Ectodermal cell (in vitro differentiated cells): ENCODE data around the gene SLTM.

ENCODE experiments used
- H3K27ac ChIP-seq: 2 replicates; pipeline ENCODE4 v1.7.0; 2013; ENCODE audit warnings: mild to moderate bottlenecking, low read depth, low read length; ENCODE audit not compliant: insufficient read depth, poor library complexity, severe bottlenecking
- H3K27me3 ChIP-seq: 2 replicates; pipeline ENCODE4 v1.7.0; 2013; ENCODE audit warnings: mild to moderate bottlenecking, low read length; ENCODE audit not compliant: insufficient read depth, control insufficient read depth, poor library complexity, severe bottlenecking
- H3K36me3 ChIP-seq: one replicate; pipeline ENCODE4 v1.7.0; 2013; ENCODE audit warnings: low read length; ENCODE audit not compliant: control insufficient read depth, insufficient read depth
- H3K4me1 ChIP-seq: one replicate; pipeline ENCODE4 v1.7.0; 2013; ENCODE audit warnings: low read length; ENCODE audit not compliant: control insufficient read depth, insufficient read depth
- H3K4me3 ChIP-seq: 2 replicates; pipeline ENCODE4 v1.7.0; 2013; ENCODE audit warnings: low read depth, low read length, control low read depth; ENCODE audit not compliant: insufficient read depth
- H3K9me3 ChIP-seq: 2 replicates; pipeline ENCODE4 v1.7.0; 2013; ENCODE audit warnings: mild to moderate bottlenecking, low read length, moderate library complexity; ENCODE audit not compliant: control insufficient read depth
- WGBS, 2 experiments: methylation state at CpG; one replicate each; pipeline ENCODE4 v1.1.7; 2013; ENCODE audit warnings: missing lambda C conversion rate in 2 of 2; 5-methylcytosine and 5-hydroxymethylcytosine counted together

SLTM gene

DNA sequence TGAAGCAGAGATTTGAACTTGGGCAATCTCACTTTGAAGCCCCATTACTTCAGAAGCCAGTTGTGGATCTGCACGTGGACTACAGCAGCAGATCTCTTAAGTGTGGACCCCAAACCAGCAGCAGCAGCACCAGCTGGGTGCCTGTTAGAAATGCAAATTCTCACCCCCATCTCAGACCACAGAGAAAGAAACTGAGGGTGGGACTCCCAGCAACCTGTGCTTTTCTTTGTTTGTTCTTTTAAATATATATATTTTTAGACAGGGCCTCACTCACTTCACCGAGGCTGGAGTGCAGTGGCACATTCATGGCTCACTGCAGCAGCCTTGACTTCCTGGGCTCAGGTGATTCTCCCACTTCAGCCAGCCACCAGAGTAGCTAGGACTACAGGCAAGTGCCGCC, 53.2 kb downstream of the SLTM start:
- 86 to 94% methylated on average over 3 of the region's 3 CpGs for WGBS, 2 experiments
- H3K27ac ChIP-seq, result no peak overlapping the region
- H3K4me3 ChIP-seq, result no peak overlapping the region
- H3K27me3 ChIP-seq, result no peaks in the 10 kb centered on the region
- peaks cover 28% of the 10 kb centered on the region for H3K36me3 ChIP-seq
- no peaks in the 10 kb centered on the region for H3K4me1 ChIP-seq
- no peaks in the 10 kb centered on the region for H3K9me3 ChIP-seq

DNA sequence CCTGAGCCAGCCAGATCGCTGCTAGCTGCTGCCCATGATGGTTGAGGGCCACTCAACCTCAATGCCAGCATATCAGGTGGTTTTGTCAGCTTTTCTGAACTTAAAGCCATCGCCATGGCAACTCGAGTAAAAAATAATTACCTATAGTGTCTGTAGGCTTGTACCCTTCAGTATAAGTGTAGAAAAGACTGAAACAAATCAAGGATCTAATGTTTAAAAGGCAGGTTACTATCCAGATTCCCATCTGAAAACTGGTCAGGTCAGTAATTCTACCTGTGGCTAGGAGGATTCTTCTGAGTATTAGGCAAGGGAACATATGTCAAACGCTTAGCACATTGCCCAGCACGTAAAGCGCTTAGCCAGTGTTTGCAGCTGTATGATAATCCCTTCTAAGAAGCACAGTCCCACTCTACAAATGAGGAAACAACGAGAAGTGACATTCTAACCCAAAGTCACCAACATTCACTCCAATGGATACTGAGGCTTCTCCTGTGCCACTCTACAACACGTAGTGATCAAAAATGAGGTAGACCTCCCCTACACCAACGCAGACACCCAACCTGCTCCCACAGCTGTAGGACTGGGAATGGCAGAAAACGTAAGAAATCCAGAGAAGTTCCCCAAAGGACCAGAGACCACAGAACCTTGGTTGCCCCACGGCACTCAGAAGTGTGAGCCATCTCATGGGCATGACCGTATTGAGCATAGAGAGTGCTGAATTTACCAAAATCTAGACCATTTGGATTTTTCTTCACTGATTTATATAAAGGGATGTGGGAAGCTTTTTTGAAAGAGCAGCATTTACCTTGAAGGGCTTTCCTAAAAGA, 55.3 kb downstream of the SLTM start:
- H3K27me3 ChIP-seq, result no peaks in the 10 kb centered on the region
- no peak overlapping the region for H3K27ac ChIP-seq
- no peaks in the 10 kb centered on the region for H3K9me3 ChIP-seq
- 95 to 97% methylated on average over 12 of the region's 12 CpGs for WGBS, 2 experiments
- no peak overlapping the region for H3K4me3 ChIP-seq
- peaks cover 17% of the 10 kb centered on the region for H3K36me3 ChIP-seq
- no peaks in the 10 kb centered on the region for H3K4me1 ChIP-seq

DNA sequence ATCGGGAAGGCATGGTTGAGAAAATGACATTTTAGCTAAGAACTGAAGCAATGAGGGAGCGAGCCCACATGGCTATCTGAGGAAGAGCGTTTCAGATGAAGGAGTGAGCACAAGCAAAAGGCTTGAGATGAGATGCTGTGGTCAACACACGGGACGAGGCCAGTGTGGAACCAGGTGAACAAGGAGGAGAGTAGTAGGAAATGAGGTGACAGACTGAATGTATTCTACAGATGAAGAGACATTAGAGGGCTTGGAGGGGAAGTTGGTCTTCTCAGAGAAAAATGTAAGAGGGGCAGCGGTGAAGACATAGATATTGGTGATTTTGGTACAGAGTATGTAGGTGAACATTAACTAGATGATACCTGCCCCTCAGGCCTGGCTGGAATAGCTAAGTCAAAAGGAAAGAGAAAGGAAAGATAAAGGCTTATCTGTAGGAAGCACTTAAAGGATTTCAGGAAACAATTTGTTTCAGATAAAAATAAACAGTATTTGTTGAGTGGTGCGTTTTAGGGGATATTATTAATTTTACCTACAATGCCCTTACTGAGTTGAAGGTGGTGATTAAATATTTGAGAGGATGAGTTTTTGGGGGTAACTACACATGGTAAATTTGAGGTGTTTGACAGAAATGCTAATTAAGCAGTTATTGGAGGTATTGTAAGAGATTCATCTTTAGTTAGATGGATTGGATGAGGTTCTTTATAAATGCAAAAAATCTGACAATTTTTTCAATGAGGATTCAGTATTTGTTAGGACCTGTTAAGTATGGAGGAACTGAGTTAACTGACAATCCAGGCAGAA, 57.0 kb downstream of the SLTM start:
- Histone ChIP-seq H3K36me3 (peaks cover 4% of the 10 kb centered on the region), H3K4me3 (no peak overlapping the region), H3K27ac (no peak overlapping the region), H3K9me3 (no peaks in the 10 kb centered on the region), H3K27me3 (no peaks in the 10 kb centered on the region), H3K4me1 (no peaks in the 10 kb centered on the region)
- WGBS, 2 experiments, result 93 to 96% methylated on average over 7 of the region's 7 CpGs

DNA sequence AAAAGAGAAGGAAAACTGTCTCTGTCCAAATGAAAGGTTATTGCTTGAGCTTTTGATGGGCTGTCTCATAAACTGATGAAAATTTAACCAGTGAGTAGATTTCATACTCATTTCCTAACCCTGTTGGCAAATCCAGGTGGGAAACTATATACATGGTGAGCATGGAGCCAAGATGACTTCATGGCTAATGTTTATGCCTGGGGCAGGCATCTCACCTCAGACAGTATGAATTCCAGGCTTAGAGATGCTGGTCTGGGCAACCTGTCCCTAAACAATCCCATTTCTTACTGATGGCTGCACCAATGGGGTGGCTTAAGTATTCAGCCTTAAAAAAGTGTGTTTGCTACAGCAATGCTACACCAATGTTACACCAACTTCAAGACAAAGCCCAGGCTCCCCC, 58.1 kb downstream of the SLTM start:
- no peak overlapping the region for H3K27ac ChIP-seq
- no peaks in the 10 kb centered on the region for H3K27me3 ChIP-seq
- H3K4me3 ChIP-seq, result no peak overlapping the region
- no peaks in the 10 kb centered on the region for H3K4me1 ChIP-seq
- no peaks in the 10 kb centered on the region for H3K36me3 ChIP-seq
- H3K9me3 ChIP-seq, result no peaks in the 10 kb centered on the region

DNA sequence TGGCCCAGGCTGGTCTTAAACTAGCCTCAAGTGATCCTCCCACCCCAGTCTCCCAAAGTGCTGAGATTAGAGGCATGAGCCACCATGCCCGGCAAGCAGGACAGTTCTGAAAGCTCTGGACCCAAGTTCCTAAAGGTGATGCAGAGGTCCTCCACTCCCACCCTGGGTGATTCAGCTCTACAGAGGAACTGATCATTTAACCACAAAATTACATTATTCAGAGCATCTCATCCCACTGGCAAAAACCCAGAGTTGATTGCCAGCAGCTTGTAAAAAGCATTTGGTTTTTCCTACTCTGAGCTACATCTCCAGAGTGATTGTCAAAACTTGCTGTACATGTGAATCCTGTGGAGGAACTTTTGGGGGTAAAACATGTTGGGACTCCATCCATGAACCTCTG, 60.2 kb downstream of the SLTM start:
- H3K4me1 ChIP-seq, result no peaks in the 10 kb centered on the region
- H3K36me3 ChIP-seq, result no peaks in the 10 kb centered on the region
- no peak overlapping the region for H3K4me3 ChIP-seq
- H3K27ac ChIP-seq, result no peak overlapping the region
- no peaks in the 10 kb centered on the region for H3K9me3 ChIP-seq
- WGBS, 2 experiments, result 97 to 98% methylated on average over 1 of the region's 1 CpG
- no peaks in the 10 kb centered on the region for H3K27me3 ChIP-seq

DNA sequence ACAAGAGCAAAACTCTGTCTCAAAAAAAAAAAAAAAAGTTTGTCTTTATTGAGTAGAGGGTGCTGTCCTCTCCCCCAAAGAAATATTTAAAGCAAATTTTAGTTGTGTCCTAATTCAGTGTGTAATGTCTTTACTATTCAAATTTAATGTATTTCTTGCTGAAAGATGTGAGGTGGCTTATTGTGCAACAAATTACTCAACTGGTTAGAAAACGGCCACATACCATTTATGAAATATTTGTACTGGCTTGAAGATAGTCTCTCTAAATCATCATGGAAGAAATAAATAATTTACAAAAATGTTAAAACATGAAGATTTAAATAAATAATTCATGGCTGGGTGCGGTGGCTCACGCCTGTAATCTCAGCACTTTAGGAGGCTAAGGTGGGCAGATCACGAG, 63.0 kb downstream of the SLTM start:
- Histone ChIP-seq H3K27me3 (no peaks in the 10 kb centered on the region), H3K4me1 (no peaks in the 10 kb centered on the region), H3K4me3 (no peak overlapping the region), H3K9me3 (no peaks in the 10 kb centered on the region), H3K27ac (no peak overlapping the region), H3K36me3 (no peaks in the 10 kb centered on the region)
- WGBS, 2 experiments, result 91 to 96% methylated on average over 3 of the region's 4 CpGs

DNA sequence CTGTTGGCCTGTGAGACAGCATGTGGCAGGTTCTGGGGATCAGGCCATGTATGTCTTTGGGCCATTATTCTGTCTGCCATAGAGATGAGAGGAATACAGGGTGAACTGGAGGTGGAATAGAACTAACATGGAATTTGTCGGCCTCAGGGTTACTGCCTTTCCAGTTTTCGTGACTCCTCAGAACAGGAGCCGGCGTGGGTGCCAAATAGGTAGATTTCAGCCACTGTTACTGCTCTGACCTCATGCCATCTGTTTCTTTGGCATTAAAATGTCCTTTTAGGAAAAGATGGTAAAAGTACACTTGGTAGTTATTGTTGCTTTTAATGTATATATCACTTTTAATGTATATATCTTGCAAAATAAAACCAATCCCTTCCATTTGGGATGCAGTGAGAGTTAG, 65.6 kb downstream of the SLTM start:
- no peak overlapping the region for H3K27ac ChIP-seq
- H3K4me3 ChIP-seq, result no peak overlapping the region
- no peaks in the 10 kb centered on the region for H3K9me3 ChIP-seq
- H3K27me3 ChIP-seq, result no peaks in the 10 kb centered on the region
- 97% methylated on average over 4 of the region's 4 CpGs for WGBS, 2 experiments
- no peaks in the 10 kb centered on the region for H3K36me3 ChIP-seq
- no peaks in the 10 kb centered on the region for H3K4me1 ChIP-seq

DNA sequence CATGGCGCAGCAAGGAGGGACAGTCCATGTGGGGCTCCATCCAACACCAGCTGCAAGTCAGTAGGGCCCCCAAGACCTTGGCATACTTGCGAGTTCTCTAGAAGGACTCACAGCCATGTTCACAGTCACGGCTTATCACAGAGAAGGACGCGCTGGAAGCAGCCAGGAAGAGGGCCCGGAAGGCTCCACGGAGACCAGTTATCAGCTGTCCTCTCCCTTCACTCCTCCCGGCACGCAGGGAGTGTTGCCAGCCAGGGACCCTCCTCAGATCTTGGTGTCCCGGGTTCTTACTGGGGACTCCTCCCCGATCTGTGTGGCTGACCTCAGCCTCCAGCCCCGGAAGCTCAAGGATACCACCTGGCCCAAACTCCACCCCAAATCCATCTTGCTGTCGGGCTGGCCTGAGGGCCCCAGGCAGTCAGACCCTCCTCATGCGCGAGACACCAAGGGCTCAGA, 68.0 kb downstream of the SLTM start:
- no peaks in the 10 kb centered on the region for H3K4me1 ChIP-seq
- 93 to 95% methylated on average over 15 of the region's 15 CpGs for WGBS, 2 experiments
- H3K4me3 ChIP-seq, result no peak overlapping the region
- no peaks in the 10 kb centered on the region for H3K36me3 ChIP-seq
- H3K27ac ChIP-seq, result no peak overlapping the region
- H3K9me3 ChIP-seq, result no peaks in the 10 kb centered on the region
- no peaks in the 10 kb centered on the region for H3K27me3 ChIP-seq

DNA sequence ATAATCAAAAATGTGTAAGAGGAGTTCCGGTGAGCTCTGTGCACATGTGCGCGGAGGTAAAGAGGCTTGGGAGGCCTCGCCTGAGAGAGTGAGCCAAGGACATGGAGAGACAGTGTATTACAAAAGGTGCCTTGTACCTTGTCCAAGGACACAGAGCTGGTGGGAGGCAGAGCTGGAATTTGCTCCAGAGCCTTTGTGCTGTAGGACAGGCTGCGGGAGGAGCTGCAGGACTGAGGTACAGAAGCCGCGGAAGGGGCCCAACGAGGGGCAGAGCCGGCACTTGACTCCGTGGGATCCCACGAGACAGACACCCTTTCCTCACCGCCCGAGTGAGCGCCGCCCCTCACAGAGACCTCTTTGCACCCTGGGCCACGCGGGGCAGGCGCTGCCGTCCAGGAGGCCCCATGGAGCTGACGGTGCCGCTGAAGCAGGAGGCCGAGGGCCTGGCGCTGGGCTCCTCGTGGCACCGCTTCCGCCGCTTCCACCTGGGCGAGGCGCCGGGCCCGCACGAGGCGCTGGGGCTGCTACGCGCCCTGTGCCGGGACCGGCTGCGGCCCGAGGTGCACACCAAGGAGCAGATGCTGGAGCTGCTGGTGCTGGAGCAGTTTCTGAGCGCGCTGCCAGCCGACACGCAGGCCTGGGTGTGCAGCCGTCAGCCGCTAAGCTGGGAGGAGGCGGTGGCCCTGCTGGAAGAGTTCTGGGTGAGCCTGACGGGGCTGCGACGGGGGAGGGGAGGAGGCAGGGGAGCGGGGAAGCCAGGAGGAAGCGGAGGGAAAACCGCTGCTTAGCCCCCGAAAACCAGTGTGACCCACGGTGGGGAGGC, 68.7 kb downstream of the SLTM start:
- Histone ChIP-seq H3K4me1 (no peaks in the 10 kb centered on the region), H3K9me3 (no peaks in the 10 kb centered on the region), H3K27me3 (no peaks in the 10 kb centered on the region), H3K36me3 (no peaks in the 10 kb centered on the region), H3K4me3 (no peak overlapping the region), H3K27ac (no peak overlapping the region)
- 79 to 83% methylated on average over 54 of the region's 54 CpGs for WGBS, 2 experiments

DNA sequence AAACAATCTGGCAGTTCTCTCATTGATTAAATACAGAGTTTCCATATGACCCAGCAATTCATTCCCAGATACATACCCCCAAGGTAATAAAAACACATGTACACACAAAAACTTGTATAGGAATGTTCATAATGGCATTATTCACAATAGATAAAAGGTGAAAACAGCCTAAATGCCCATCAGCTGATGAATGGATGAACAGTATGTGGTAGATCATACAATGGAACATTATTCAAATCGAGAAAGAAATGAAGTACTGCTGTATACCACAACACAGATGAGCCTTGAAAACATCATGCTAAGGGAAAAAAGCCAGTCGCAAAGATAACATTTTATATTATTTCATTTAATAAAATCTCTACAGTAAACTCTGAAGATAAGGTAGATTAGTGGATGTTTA, 71.2 kb downstream of the SLTM start:
- no peaks in the 10 kb centered on the region for H3K27me3 ChIP-seq
- no peaks in the 10 kb centered on the region for H3K4me1 ChIP-seq
- H3K4me3 ChIP-seq, result no peak overlapping the region
- no peaks in the 10 kb centered on the region for H3K9me3 ChIP-seq
- no peak overlapping the region for H3K27ac ChIP-seq
- 88 to 90% methylated on average over 1 of the region's 2 CpGs for WGBS, 2 experiments
- H3K36me3 ChIP-seq, result no peaks in the 10 kb centered on the region
